ENCODE data around the gene CXCL14. TPM values are rescaled to one million over a fixed set of nuclear protein-coding genes. Genes with fewer than 3 reads are reported as not detected.

Gene CXCL14
- total and polyA plus RNA-seq, 2 donors (not counting 1 experiment from before 2014, with no cell fraction given), result not detected

- TF ChIP-seq EZH2 (IDR thresholded peaks at IDR 0.05; ENCODE audit: borderline replicate concordance, insufficient read depth, low read depth, low read length, poor library complexity, severe bottlenecking), result no peak
- Mint-ChIP-seq H3K9me3 (ENCODE audit: insufficient read depth) (no peaks in the 10 kb centered on the region), H3K27ac (no peak overlapping the region), H3K27me3 (peaks cover 75% of the 10 kb centered on the region), H3K4me3 (peak overlapping the region; percentile 47), H3K4me1 (peaks cover 15% of the 10 kb centered on the region)
- no peaks in the 10 kb centered on the region for H3K79me2 ChIP-seq (ENCODE audit: control insufficient read depth, insufficient read depth, low read length)
- H3K4me3 ChIP-seq (ENCODE audit: control extremely low read depth in 1 of 5, extremely low read depth in 1 of 5, insufficient read depth in 1 of 5, low read depth in 2 of 5, low read length in 4 of 5), result no peak overlapping the region
- H4K20me1 ChIP-seq (ENCODE audit: control insufficient read depth, insufficient read depth, low read length, poor library complexity, severe bottlenecking), result no peaks in the 10 kb centered on the region
- no peak for DNase-seq
- no peaks in the 10 kb centered on the region for H3K9me3 ChIP-seq (ENCODE audit: control extremely low read depth in 1 of 3, control insufficient read depth in 2 of 3, insufficient read depth in 1 of 3, low read length in 2 of 3)
- POLR2A ChIA-PET, result no interaction called here
- no peak overlapping the region for H2AFZ ChIP-seq (ENCODE audit: insufficient read depth, low read depth, low read length, poor library complexity, severe bottlenecking)
- no peak overlapping the region for H3K9ac ChIP-seq (ENCODE audit: low read length)
- WGBS (ENCODE audit: insufficient coverage), result 52% methylated on average over 6 of the region's 12 CpGs
- H3K4me1 ChIP-seq (ENCODE audit: control insufficient read depth in 2 of 2, insufficient read depth in 2 of 2, low read length in 2 of 2), result peaks cover 20 to 21% of the 10 kb centered on the region in 2 donors
- no peak overlapping the region for H3K27ac ChIP-seq (ENCODE audit: low read length in 2 of 2)
- peaks cover 0 to 40% (median 26%) of the 10 kb centered on the region in 4 experiments for H3K27me3 ChIP-seq (replicated peaks in 1 of 4; ENCODE audit: control extremely low read depth in 1 of 4, control insufficient read depth in 3 of 4, insufficient read depth in 4 of 4, low read length in 3 of 4)
- H3K36me3 ChIP-seq (replicated peaks in 1 of 2; ENCODE audit: control extremely low read depth in 1 of 2, control insufficient read depth in 1 of 2, extremely low read depth in 1 of 2, insufficient read depth in 2 of 2, low read length in 1 of 2), result no peaks in the 10 kb centered on the region
- CTCF ChIA-PET, result no interaction called here
- no peak for ATAC-seq (ENCODE audit: low read depth)
- H3K4me2 ChIP-seq (replicated peaks; ENCODE audit: low read depth, low read length, poor library complexity, severe bottlenecking), result no peak overlapping the region
- intact Hi-C loops (cut with micrococcal nuclease), result no loop called here
Measured at GRCh38 chr5:135546101-135546500, 32.7 kb downstream of the CXCL14 start.

GRCh38 chr5:135545099-135545498 is 33.7 kb downstream of the CXCL14 start:
- DNase-seq (no peak), ATAC-seq (ENCODE audit: low read depth) (no peak)
- Histone ChIP-seq H3K27me3 (replicated peaks in 1 of 4; ENCODE audit: control extremely low read depth in 1 of 4, control insufficient read depth in 3 of 4, insufficient read depth in 4 of 4, low read length in 3 of 4) (peaks cover 0 to 48% (median 30%) of the 10 kb centered on the region in 4 experiments), H3K27ac (ENCODE audit: low read length in 2 of 2) (no peak overlapping the region), H4K20me1 (ENCODE audit: control insufficient read depth, insufficient read depth, low read length, poor library complexity, severe bottlenecking) (no peaks in the 10 kb centered on the region), H3K36me3 (replicated peaks in 1 of 2; ENCODE audit: control extremely low read depth in 1 of 2, control insufficient read depth in 1 of 2, extremely low read depth in 1 of 2, insufficient read depth in 2 of 2, low read length in 1 of 2) (no peaks in the 10 kb centered on the region), H3K79me2 (ENCODE audit: control insufficient read depth, insufficient read depth, low read length) (no peaks in the 10 kb centered on the region), H2AFZ (ENCODE audit: insufficient read depth, low read depth, low read length, poor library complexity, severe bottlenecking) (peak overlapping the region; percentile 76), H3K4me3 (ENCODE audit: control extremely low read depth in 1 of 5, extremely low read depth in 1 of 5, insufficient read depth in 1 of 5, low read depth in 2 of 5, low read length in 4 of 5) (peak overlapping the region in 2 of 5 experiments; percentile 55 to 67), H3K4me1 (ENCODE audit: control insufficient read depth in 2 of 2, insufficient read depth in 2 of 2, low read length in 2 of 2) (peaks cover 20 to 21% of the 10 kb centered on the region in 2 donors), H3K9me3 (ENCODE audit: control extremely low read depth in 1 of 3, control insufficient read depth in 2 of 3, insufficient read depth in 1 of 3, low read length in 2 of 3) (no peaks in the 10 kb centered on the region), H3K9ac (ENCODE audit: low read length) (no peak overlapping the region), H3K4me2 (replicated peaks; ENCODE audit: low read depth, low read length, poor library complexity, severe bottlenecking) (peak overlapping the region; percentile 82)
- H3K4me1 Mint-ChIP-seq, result peaks cover 15% of the 10 kb centered on the region
- TF ChIP-seq EZH2 (IDR thresholded peaks at IDR 0.05; ENCODE audit: borderline replicate concordance, insufficient read depth, low read depth, low read length, poor library complexity, severe bottlenecking) (no peak), CTCF (IDR thresholded peaks at IDR 0.05) (no peak)
- intact Hi-C loops (cut with micrococcal nuclease), result no loop called here
- CTCF ChIA-PET, result no interaction called here
- H3K27me3 Mint-ChIP-seq, result peaks cover 80% of the 10 kb centered on the region
- peak overlapping the region; percentile 90 for H3K4me3 Mint-ChIP-seq
- H3K9me3 Mint-ChIP-seq (ENCODE audit: insufficient read depth), result no peaks in the 10 kb centered on the region
- 45% methylated on average over 17 of the region's 17 CpGs for WGBS (ENCODE audit: insufficient coverage)
- H3K27ac Mint-ChIP-seq, result no peak overlapping the region
- POLR2A ChIA-PET, result no interaction called here

Data from B cell (primary cell).